CD4-positive, alpha-beta T cell treated with Interleukin-6 for 4 hours (primary cell): ENCODE measurements around the gene POMT2.
"Not testable (repeated sequence)": the region's sequence is repeated elsewhere in the genome, so short reads cannot be mapped to it uniquely, and the experiment has no call there.

Experiments
- DNase-seq: peaks from one replicate; pipeline ENCODE4 v3.0.0-alpha.2; 2020; ENCODE audit warnings: mixed read lengths

Gene POMT2

DNA sequence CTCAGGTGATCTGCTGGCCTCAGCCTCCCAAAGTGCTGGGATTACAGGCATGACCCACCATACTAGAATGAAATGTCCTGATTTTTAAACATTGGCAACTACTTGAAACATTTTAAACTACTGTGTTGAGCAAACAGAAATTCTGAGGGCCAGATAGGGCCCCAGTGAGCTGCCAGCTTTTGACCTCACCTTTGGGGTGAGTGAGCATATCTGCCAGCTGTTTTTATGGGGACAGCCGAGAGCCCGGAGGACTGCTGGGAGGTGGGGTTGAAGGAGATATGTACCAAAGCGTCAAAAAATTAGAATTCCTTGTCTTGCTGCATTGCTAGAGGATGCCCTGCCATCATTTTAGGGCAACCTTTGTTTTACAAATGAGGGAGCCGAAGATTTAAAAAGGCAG is 2.9 kb upstream of the POMT2 start:
- DNase-seq = no peak

DNA sequence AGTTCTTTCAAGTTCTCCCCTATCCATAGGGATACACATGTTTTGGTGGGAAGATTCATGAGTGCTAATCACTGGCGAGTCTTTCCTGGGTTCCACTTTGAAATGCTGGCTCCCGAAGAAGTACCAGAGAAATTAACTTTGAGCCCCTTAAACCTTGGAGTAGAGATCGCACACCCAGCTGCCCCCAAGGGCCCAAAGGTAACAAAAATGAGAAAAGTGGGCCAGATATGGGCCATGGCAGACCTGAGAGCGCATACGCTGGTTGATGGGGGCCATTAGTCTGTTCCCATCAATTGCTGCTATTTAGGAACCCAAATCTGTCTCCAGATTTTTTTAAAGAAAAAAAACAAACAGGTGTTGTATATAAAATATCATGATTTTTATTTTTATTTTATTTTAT is 2.3 kb upstream of the POMT2 start:
- DNase-seq = no peak

DNA sequence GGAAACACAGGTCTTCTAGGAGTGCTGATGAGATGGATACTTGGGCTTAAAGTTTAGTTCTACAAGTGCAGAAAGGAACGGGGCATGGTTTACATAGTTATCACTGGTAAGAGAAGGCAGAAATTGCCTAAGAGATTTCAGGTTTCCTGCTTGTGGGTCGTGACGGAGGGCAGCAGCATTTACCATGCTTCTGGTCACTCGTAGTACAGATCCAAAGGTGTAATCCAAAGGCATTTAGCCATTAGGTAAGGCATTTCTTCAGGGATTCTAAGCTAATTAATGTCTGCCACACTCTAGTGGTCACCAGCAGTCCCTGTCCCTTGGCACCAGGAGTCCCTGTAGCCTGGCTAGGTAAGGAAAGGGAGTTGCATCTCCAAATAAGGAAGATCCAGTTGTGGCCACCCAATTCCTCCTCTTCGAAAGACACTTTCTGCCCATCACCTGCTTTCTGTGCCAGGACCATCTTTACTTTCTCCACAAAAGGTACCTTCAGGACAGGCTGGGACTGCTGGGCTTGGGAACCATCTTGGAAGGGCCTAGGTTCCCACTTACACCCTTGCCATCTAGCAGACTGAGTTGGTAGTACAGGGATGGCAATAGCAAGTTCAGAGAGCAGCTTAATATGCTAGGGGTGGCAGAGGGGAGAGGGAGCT is 1.7 kb upstream of the POMT2 start:
- DNase-seq = no peak

DNA sequence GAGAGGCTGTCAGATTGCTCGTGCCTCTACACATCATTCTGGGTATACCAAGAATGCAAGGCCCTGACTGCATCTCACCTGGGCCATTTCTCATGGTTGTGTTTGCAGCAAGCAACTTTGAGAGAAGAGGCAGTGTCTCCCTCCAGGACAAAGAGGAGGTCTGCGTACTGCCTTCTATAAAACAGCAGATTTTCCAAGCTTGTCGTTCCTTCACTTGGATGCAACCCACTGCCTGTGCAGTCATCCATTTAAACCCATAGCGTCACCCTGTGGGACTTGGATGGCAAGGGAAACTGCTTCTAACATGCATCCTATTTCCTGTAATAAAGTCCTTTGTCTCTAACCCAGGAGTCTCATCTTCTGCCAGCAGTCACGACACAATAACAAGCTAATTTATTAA is 1.3 kb downstream of the POMT2 start:
- DNase-seq = no peak

DNA sequence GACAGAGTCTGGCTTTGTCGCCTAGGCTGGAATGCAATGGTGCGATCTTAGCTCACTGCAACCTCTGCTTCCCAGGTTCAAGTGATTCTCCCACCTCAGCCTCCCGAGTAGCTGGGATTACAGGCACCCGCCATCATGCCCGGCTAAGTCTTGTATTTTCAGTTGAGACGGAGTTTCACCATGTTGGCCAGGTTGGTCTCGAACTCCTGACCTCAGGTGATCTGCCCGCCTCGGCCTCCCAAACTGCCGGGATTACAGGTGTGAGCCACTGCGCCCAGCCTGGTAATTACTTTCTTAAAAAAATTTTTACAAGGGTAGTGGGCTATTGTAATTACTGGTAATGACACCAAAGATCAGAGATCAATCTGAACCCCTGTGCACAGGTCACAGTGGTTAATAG is 1.9 kb downstream of the POMT2 start:
- DNase-seq = not testable (repeated sequence)

DNA sequence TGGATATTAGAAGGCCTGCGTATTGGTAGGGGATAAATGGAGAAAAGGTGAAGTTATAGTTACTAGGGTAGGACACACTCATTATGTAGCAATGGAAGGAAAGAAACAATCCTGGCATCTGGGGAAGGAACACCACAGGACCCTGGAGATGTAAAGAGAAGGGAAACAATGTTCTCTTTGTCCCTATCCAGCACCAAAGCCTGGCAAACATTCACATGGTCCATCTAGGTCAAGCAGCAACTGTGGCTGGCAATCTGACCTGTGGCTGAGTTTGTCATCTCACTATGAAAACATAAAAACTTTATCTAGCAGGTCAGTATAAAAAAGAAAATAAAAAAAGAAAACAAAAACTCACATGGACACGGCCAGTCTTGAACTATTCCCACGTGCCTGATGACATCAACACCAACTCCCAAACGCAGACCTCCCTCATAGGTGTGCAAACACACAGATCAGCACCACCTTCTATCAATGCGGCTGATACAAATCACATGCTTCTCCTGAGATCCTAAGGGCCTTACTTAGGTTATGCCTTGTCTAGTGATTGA is 2.6 kb downstream of the POMT2 start:
- DNase-seq = no peak

DNA sequence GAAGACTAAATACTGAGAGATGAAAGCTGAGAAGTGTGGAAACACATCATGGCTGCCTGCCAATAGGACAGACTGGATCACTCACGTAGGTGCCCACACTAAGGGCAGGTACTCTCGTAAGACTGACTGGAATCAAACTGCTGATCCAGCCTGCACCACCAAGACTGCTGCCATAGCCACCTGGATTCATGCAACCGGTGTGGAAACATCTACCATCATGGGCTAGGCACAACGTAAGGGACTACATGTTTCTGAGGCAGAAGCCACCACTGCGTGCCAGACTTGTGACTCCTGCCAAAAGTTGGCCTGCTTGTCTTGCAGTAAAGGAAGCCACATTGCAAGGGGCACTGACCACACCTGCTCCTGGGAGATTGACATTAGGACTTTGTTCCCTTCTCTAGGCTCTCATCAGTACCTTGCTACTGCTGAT is 3.8 kb downstream of the POMT2 start:
- DNase-seq = no peak

DNA sequence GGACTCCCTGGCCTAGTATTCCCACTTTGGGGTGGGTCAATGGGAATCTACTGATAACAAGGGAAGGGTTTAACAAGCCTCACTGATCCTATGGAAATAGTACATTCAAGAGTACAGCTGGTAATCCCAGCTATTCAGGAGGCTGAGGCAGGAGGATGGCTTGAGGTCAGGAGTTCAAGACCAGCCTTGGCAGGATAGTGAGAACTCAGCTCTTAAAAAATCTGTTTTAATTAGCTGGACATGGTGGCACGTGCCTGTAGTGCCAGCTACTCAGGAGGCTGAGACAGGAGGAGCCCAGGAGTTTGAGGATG is 4.5 kb downstream of the POMT2 start:
- no peak for DNase-seq

DNA sequence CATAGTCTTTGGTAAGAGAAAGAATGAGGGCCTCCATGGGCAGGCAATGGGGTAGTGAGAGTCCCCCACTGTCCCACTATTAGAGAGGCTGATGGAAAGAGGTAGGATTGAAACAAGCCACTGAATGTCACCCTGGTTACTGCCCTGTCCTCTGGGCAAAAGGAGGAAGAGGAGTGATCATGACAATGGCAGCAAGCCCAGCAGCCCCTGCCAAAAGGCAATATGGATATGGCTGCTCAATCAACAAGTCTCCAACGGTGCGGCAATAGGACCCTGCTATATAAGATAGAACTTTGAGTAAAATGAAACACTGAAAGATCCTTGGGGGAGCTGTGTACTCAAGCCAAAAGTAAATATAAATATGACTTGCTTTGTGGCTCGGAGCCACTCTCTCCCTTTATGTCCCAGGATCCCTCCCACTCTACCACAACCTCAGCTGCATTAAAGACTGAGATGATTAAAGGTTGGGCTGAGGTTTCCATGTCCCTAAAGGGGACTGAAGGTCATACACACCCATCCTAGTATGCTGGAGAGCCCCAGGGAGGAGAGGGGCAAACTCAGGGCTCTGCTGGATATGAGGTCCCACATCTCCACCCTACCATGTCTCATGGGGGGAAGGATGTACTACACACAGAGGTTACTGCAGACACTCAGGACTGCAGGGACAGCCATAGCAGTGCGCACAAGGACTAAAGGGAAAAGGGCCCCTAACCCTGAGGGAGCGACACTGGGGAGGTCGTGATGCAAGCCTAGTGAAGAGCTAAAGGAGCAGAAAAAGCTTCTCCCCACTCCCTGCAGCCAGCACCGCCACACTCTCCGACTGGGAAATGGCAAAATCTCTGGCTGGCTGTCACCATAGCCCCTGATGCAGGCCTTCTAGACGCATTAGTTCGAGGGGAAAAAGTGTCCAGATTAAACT is 5.9 kb downstream of the POMT2 start:
- no peak for DNase-seq

DNA sequence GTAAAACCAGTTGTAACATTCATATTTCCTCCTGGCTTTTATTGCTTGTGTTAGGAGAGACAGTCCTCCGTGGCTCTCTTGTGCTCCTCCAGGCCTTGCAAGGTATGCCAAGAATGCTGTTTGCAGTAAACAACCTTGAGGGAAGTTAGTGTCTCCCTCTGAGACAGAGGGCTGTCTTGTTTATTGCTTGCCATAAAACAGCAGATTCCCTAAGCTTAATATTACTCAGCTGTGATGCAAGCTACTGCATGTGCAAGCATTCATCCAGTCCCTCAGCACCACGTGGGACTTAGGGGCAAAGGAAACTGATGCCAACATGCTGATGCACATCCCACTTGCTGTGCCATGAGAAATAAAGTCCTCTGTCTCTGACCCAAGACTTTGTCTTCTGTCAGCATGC is 6.6 kb downstream of the POMT2 start:
- no peak for DNase-seq

DNA sequence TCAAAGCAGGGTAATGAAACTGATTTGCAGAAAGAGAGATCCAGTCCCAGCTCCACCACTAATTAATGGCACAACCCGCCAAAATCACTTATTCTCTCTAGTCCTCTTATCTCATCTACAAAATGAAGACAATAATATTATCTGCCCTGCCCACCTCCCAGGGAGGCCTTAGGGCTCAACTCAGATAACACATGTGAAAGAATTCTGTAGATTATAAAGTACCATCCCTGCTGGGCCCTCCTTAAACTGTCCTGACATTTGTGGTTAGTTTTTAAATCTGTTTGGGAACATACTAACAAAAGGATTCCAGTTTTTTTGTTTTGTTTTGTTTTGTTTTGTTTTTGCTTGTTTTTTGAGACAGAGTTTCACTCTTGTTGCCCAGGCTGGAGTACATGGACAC is 7.3 kb downstream of the POMT2 start:
- DNase-seq = no peak

DNA sequence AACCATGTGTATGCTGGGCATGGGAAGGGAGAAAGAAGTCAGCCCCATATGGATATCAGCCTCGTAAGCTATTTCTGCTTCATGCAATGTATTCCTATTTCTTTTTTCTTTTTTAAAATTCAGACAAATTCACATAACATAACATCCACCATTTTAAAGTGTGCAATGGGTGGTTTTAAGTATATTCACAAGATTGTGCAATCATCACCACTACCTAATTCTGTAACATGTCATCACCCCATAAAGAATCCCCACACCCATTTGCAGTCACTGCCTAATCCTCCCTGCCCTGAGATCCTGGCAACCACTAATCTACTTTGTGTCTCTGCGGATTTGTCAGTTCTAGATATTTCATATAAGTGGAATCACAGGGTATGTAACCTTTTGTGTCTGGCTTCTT is 9.5 kb downstream of the POMT2 start:
- no peak for DNase-seq

DNA sequence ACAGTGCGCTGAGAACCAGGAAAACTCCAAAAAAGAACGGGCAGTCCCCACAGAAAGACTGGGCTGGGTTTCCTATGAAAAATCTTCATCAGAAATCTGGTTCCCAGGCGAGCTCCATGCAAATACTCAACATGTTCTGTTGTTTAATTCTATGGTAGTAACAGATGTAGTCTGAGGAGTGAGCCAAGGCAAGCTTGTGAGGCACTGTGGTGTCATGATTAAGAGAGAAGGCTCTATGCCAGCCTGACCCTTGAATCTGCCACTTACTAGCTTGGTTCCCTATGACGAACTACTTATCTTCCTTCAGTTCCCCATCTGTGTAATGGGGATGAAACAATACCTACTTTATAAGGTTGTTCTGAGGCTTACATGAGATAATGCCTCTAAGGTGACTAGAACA is 10.7 kb downstream of the POMT2 start:
- DNase-seq = no peak

DNA sequence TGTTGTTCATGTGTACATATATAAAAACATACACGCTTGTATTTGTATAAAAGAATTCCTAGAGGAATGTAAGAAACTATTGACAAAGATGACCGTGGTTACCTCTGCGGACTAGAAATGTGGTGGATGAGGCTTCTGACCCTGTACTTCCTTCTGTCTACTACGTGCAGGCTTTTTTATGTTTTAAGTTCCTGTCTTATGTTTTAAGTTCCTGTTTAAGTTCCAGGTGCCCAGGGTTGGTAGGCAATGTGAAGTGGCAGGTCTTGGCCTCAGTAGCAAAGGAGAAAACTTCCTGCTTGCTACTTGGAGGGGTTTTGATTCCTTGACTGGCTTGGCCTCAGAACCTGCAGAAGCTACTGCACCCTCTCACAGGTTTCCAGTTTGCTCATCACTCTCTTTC is 11.6 kb downstream of the POMT2 start:
- DNase-seq = no peak

DNA sequence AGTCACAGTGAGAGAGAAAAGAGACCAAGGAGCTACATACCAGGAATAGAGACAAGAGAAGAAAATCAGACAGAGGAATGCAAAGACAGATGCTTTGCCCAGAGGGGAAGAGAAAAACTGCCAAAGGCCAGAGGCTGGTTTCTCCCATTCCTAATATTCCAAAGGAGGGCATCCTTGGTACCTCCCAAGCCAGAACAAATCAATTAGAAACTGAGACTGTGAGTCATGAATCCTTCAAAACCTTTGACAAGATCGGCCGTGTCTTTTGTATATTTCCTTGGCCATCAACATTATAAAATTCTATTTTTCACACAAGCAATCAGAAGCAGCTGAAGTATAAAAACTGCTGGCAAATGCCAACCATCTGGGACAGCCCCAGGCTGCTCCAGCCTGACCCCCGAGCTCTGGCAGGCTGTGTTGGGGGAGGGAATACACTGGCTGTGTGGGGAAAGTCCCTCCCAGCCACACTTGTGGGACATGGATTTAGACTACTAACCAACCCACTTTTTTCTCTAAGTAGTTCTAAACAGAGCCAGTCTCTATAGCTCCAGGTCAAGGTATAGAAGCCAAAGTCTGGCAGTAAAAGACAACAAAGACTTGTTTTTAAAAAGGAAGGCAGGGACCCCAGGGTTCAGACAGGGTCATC is 13.7 kb downstream of the POMT2 start:
- no peak for DNase-seq

DNA sequence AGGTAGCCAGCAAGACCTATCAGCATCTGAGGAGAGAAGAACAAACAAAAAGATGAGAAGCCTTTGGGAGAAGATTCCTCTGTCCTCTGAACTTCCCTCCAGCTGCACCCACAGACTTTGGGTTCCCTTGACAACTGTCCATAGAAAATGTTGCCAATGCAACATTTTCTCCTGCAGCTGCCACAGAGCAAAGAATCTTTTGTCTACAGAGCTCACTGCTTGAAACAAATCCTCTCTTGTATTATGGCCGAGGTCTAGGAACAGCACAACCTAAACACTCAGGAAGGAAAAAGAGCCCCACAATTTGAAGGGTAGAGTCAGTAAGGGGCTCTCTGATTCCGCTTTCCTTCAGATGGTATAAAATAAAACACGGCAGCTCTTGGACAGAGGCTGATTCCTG is 14.3 kb downstream of the POMT2 start:
- no peak for DNase-seq

DNA sequence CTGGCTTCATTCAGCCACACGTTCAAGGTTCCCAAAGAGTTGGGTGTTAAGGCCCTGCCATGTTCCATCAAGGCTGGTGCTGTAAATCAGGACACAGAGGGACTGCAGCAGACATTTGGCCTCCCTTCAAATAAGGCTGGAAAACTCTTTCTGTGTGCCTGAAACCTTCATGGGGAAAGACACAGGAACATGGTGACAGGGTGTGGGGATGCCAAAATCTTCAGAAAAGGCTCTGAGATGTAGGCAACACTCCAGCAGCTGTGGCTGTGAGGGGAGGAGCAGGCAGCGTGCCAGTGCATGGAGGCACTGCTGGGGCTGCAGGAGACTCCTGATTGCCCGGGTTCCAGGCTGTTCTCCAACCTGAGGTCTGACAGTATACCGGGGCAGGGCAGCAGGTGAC is 15.0 kb downstream of the POMT2 start:
- DNase-seq = no peak

DNA sequence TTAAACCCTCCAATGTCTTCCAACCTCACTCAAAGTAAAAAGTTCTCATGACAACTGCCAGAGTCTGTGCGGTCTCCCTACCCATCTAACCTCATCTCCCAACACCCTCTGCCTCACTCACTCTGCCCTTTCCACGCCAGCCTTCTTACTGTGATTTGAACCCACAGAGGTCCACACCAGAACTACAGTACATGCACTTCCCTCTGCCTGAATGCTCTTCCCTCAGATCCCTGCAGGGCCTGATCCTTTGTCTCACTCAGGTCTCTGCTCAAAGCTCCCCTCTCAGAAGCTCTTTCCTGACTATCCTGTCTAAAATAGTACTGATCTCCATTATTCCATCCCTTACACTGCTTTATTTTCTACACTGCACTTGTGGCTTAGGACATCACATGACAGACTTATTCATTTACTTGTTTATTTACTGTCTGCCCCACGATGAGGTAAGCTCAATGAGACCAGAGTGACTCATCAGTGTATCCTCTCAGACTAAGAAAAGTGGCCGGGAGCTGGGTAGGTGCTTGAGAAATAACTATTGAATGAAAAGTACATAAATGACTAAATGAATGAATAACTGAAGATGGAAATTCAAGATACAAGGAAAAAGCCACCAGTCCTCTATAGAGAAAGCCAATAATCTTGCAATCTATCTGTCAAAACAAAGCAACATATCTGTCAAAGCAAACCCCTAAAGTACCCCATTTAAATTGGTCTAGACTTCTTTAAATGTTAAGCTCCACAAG is 17.1 kb downstream of the POMT2 start:
- no peak for DNase-seq

DNA sequence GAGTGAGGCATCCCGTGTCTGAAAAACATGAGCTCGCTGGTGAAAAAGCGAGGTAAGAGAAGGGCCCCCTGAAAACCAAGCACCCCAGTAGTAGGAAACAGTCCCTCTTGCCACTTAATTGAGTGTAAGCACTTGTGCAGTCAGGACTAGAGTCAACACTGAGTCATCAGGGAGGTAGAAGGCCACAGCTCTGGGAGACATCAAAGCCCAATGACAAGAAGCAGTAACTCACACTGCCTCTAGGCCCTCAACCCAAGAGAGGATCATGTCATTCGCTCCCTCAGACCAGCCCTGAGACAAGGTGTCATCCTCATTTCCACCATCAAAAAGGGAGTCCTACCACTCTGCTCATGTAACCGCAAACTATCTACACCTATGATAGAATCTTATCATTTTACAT is 17.8 kb downstream of the POMT2 start:
- DNase-seq = peak; percentile 30

DNA sequence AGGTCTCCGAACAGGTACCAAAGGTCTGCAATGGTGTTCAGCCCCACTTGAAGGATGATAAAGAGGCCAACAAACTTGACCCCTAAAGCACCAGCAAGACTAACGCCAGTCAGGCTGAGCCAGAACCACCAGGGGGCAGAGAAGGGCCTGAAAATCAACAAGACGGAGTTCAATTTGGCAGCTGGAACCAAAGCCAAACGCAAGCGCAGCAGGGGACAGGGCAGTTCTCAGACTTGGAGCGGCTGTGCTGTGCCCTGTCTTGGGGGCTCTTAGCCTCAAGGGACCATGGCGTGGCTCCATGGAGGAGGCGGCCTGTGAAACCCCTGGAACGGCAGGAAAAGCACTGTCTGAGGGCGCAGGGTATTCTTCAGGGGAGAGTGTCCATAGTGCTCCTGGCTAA is 19.6 kb downstream of the POMT2 start:
- DNase-seq = peak; percentile 60

DNA sequence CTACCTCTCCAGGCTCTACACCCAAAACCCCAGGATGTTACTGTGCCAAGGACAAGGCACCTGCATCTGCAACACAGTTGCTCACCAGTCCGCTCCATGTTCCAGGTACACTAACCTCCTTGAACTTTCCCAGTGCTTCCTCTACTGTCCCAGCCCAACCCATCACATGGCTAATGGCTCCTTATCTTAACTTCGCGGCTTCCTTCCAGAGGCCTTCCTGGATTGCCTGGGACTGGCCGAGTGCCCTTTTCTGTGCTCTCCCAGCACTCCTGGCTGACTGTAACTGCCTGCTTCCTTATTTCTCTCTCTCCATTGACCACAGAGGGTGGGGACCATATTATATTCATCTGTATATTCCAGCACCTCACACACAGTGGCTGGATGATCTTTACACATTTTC is 20.9 kb downstream of the POMT2 start:
- no peak for DNase-seq

DNA sequence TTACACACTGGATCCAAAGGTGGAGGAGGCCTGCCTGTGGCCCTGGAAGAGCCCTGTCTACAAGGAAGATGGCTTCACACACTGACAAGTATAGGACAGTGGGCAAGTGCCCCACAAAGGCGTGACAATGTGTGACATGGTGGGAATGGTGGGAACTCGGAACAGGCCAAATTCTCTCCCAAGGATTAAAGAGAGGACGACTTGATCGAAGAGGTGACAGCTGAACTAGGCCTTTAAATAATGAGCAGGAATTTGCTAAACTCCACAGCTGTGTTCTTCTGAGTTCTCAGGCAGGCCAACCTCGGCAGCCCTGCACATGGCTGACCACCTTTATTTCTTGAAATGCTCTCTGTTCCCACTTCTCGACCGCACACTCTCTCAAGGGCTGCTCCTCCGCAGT is 23.8 kb downstream of the POMT2 start:
- DNase-seq = no peak

DNA sequence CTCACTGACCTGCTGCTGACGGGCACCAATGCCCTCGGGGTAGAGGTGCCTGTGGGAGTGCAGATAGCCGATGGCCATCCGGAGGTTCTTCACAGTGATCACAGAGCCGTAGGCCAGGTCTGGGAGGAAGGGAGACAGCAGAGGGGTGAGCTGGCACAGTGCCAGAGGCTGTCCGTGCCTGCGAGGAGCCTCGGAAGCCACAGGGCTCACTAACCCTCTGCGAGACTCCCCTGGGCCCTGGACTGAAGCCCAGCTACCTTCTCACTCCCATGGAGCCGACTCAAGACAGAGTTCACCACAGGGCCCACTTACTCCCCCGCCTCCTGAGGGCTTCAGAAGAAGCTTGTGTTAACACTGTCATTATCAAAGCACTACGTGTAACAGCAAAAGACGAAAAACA is 24.5 kb downstream of the POMT2 start:
- DNase-seq = no peak
